SIG-M5 (cell line): Measurements from ENCODE around the gene GOLGA5.
A peak's percentile ranks its signal among the peaks of the same experiment; 100 is the strongest.
"Not testable (repeated sequence)": the region's sequence is repeated elsewhere in the genome, so short reads cannot be mapped to it uniquely, and the experiment has no call there.

Experiments
- DNase-seq: peaks from one replicate; lab custom pipeline; 2025; lab: John Stamatoyannopoulos, UW

GOLGA5 gene

GRCh38 chr14:92832137-92832700 lies 38.1 kb downstream of the GOLGA5 start:
- no peak for DNase-seq

DNA sequence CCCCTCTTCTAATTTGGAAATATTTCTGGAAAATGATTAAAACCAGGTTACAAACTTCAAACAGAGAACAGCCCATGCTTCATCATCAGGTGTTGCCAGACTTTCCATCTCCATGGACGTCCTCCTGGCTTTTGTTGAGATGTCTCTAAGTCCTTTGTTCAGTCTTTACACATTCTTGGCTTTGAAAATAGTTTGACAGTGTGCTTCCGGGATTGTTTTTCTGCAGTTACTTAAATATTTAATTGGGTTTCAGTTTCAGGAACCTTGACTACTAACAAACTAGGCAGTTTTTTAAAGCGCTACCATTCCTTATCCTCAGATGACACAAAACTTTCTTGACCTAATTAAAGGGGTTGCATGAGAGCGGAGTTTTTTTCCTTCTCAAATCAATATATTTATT lies 47.8 kb downstream of the GOLGA5 start:
- DNase-seq, result no peak

GRCh38 chr14:92844204-92844603 lies 50.1 kb downstream of the GOLGA5 start:
- DNase-seq, result no peak

DNA sequence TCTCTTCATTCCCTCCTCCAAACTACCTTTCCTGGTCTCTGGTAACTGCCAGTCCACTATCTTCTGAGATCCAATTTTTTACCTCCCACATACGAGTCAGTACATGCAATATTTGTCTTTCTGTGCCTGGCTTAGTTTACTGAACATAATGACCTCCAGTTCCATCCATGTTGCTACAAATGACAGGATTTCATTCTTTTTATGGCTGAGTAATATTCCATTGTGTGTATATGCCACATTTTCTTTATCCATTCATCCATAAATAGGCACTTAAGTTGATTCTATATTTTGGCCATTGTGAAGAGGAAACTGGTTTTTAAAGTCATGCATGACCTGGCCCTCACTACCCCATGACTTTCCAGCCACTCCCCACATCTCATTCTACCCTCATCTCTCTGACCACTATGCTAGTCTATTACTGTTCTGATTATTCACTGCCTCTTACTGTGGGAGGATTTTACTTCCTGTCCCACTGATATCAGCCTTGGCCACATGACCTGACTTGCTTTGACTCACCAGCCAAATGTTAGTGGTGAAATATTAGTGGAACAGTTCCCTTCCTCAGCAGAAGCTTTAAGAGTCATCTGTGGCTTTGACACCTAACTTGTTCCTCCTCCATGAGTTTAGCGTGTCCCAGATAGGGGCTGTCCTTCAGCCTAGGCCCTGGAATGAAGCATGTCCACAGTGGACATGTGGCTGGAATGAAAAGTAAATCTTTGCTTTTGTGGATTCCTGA lies 52.2 kb downstream of the GOLGA5 start:
- DNase-seq, result peak; percentile 10

GRCh38 chr14:92847278-92847677 lies 53.2 kb downstream of the GOLGA5 start:
- DNase-seq, result no peak

- no peak for DNase-seq
Measured at GRCh38 chr14:92847749-92848148, 53.6 kb downstream of the GOLGA5 start.

DNA sequence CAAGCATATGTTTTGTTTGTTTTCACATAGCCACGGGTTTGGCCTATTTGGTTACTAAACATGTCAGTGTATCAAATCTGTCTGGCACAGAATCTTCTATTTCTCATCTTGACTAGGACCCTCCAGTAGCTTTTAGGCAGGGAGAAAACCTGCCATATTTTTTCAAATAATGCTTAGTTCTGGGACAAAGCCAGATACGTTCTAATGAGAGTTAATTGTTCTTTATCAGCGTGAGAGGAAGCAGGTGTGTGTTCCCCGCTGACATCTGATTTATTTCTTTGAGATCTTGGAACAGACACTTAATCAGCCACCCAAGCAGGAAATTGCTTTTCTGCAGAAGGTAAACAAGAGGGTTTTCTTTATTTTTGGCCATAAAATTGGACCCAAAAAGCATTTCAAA lies 54.8 kb downstream of the GOLGA5 start:
- no peak for DNase-seq

DNA sequence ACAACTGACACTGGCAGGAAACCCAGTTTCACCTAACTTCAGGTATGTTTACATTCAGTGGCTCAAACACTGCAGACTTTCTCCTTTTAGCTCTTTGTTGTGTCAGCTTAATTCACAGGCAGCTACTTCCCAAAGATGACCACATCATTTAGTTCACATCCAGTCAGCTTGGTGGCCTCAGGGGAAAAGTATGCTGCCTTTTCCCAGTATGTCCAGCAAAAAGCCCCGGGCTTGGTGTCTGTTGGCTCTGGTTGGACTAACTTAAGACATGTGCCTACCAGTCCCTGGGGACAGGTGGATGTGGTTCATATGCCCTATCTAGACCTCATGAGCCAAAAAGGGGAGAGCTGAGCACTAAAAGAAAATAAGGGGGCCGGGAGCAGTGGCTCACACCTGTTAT lies 56.4 kb downstream of the GOLGA5 start:
- no peak for DNase-seq

GRCh38 chr14:92853136-92853535 lies 59.0 kb downstream of the GOLGA5 start:
- not testable (repeated sequence) for DNase-seq

DNA sequence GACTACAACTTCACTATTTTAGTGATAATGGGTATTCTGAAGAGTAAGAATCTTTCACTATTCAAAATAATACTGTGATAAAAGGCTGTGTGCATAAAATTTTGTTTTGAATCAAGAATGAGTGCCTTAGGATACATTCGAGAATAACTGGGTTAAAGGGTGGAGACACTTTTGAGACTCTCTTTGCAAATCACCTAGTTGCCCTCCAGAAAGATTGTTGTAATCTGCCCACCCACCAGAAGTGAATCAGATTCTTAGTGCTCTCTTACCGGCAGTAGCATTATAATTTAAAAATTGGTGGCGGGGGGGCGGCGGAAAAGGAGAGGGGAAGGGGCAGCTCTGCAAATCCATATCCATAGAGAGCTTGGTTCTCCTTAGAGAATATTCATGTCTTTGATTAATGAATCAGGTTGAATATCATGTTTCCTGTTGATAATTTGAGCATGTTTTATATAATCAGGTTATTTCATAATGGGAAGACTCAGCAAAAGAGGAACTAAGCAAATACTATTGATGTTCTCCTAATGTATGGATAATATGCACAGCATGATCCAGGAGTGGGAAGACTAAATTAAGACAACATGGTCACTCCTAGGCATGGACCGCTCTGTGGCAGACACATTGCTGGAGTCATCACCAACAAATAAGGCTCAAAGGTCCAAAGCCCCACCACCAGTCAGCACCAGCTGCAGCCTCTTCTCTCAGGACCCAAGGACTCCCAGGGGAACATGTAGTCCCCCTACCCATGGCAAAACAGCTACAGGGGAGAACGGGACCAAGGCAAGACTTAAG lies 66.1 kb downstream of the GOLGA5 start:
- DNase-seq, result no peak

- no peak for DNase-seq
Measured at GRCh38 chr14:92861856-92862745, 68.0 kb downstream of the GOLGA5 start.

- no peak for DNase-seq
Measured at GRCh38 chr14:92863286-92864080, 69.4 kb downstream of the GOLGA5 start.

DNA sequence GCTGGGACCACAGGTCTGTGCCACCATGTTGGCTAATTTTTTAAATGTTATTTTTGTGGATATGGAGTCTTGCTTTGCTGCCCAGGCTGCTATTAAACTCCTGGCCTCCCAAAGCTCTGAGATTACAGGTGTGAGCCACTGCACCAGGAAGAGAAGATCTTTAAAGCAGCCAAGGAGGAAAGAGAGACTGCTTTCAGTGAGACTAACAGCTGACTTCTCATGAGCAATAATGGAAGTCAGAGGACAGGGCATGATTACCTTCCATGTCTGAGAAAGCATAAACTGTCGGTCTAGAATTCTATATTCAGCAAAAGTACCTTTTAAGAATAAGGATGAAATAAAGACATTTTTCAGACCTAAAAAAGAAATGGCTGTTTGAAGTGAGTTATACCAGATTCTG lies 71.6 kb downstream of the GOLGA5 start:
- DNase-seq, result no peak

GRCh38 chr14:92866181-92866752 lies 72.2 kb downstream of the GOLGA5 start:
- no peak for DNase-seq

DNA sequence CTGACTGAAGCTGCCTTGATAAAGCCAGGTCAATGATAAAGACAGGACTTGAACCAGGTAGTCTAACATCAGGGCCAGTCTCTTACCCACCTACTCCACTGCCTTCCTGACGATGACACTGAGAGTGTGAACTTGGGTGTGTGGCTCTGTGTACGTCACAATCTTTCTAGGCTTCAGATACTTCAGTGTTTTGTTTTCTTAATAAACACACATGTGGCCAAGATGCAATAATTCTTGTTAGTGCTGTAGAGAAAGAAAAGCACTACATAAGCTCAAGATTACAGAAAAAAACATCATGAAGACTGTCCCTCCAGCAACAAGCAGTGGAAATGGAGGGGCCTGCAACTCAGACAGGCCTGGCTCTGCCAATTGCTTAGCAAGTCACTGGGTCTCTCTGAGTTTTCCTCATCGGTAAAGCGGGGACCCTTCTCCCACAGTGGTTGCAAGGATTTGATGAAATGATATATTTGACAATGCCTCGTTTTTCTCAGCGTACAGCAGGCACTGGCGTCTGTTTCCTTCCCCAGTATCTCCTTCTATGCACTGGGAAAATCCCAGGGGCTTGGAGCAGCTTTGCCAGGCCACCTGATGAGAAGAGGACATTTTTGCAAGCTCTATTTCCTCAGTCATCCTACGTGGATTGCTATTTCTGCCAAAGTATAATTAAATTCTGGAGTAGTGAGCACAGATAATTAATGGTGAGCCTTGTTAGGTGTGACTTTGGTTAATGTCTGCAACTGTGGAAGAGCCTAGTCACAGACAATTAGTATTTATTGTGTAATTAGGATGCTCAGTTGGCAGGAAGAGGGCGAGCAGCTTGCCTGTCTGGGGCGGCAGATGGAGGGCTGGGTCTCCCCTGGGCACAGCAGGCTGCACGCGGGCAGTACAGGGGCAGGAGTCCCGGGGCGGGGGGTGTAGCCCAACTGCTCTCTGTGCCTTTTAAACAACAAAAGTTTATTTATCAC lies 73.1 kb downstream of the GOLGA5 start:
- no peak for DNase-seq

DNA sequence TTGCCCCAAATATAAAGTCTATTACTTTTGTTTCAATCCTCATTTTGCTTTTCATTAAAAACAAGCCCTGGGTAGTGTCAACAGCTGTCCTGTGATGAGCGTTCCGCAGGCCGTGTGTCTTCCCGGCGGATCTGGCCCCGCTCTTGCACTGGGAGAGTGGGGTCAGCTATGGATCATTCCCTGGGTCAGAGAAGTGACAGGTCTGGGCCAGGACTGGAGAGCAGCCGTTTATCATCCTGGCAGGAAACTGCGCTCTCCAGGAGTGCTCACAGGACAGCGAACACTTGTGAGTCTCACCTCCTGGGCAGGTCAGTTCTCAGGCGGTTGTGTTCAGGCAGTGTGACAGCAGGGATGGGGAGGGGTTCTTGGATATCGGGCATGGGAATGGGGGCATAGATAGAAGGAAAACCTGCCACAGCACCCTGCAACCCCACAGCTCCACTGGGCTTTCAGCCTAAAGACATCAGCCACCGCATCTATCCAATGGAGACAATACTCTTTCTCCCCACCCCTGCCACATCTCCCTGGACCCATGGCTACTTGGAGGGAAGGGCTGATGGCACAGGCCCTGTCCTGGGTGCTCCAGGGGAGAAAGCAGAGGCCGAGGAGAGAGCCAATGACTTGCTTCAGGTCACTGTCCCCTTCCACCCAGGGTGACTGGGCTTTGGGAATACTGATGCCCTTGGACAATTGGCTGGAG lies 81.0 kb downstream of the GOLGA5 start:
- DNase-seq, result no peak

GRCh38 chr14:92877757-92878431 lies 83.8 kb downstream of the GOLGA5 start:
- no peak for DNase-seq

GRCh38 chr14:92880351-92880750 lies 86.2 kb downstream of the GOLGA5 start:
- DNase-seq, result no peak

- DNase-seq, result no peak
Measured at GRCh38 chr14:92880851-92881250, 86.7 kb downstream of the GOLGA5 start.
